ENCODE measurements around the gene BEND5. TPM values are rescaled to one million over a fixed set of nuclear protein-coding genes. Genes with fewer than 3 reads are reported as not detected.

Gene BEND5
- total and polyA plus RNA-seq, 10 of the 15 experiments (the other 5 are each of a cell fraction or from before 2014, with no cell fraction given), result 0.26 TPM; not detected in 9

DNA sequence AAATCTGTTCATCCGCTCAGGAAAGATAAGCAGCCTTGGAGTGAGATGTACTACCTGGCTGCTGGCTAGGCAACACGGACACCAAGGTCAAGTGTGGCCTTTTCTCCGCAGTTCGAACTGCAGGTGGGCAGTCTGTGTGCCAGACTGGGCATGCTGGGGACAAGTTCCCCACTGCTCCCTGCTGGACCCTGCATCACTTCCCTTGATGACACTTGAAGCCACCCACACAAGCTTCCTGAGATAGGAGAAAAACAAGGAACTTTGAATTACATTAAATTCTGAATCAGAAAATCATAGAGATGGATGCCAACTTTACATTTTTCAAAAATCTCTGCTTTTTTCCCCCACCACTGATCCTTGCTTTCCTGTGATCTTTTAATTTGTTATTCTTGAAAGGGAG lies 38.3 kb downstream of the BEND5 start (continued):
- TF ChIP-seq IRF4 (IDR thresholded peaks at IDR 0.05; ENCODE audit: low read depth, low read length), result no peak

DNA sequence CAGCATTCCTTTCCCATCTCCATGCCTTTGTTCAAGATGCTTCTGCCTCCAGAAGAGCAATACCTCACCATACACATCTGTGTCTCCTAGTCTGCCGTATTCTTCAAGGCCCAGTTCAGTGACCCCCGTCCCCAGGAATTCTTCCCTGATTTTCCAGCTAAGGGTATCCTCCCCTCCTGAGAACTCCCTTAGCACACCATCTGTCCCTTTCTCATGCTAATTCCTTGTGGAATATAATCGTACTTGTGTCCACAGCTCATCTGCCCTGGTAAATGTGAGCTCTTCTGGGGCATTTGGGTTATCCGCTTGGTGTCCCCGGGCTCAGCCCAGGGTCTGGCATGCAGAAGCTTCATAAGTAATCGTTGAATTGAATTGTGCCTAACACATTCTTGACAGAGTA lies 40.9 kb downstream of the BEND5 start:
- Histone ChIP-seq H3K4me3 (no peak overlapping the region), H3K9ac (ENCODE audit: control insufficient read depth, insufficient read depth, low read length) (no peak overlapping the region), H3K79me2 (ENCODE audit: control insufficient read depth, insufficient read depth, low read length) (no peaks in the 10 kb centered on the region), H3K4me2 (ENCODE audit: control insufficient read depth, insufficient read depth) (no peak overlapping the region), H2AFZ (ENCODE audit: control insufficient read depth, low read depth, low read length) (no peak overlapping the region), H3K4me1 (ENCODE audit: control insufficient read depth, insufficient read depth, low read length) (peaks cover 1% of the 10 kb centered on the region; the same call in 1 of the 2 replicates), H4K20me1 (ENCODE audit: control insufficient read depth, insufficient read depth) (no peaks in the 10 kb centered on the region), H3K27ac (ENCODE audit: control insufficient read depth, insufficient read depth) (no peak overlapping the region), H3K9me3 (replicated peaks; ENCODE audit: control insufficient read depth, insufficient read depth, low read length) (no peaks in the 10 kb centered on the region), H3K36me3 (ENCODE audit: control insufficient read depth in 2 of 2, insufficient read depth in 2 of 2, low read length in 1 of 2) (no peaks in the 10 kb centered on the region), H3K27me3 (replicated peaks in 1 of 2; ENCODE audit: control insufficient read depth in 2 of 2, insufficient read depth in 2 of 2, low read length in 1 of 2) (no peaks in the 10 kb centered on the region; a peak in 1 of 4 replicates)
- ATAC-seq (no peak), FAIRE-seq (no peak), DNase-seq (ENCODE audit: low read depth, low spot score) (no peak)
- RAD21 ChIA-PET (ENCODE audit: unreplicated experiment), result no interaction called here
- TF ChIP-seq BACH1 (IDR thresholded peaks at IDR 0.05; ENCODE audit: borderline replicate concordance) (no peak), STAT1 (conservative IDR thresholded peaks at IDR 0.05) (no peak), CBFB (IDR thresholded peaks at IDR 0.05; ENCODE audit: low read depth) (no peak)
- in situ Hi-C loops (cut with MboI) (no loop called here), intact Hi-C loops (cut with micrococcal nuclease; ENCODE audit: unreplicated experiment) (no loop called here)
- CTCF ChIA-PET, result interaction anchor here (0.9 to 1.9 kb wide), 2 partner anchors 8 to 39 kb away, joined by 4 read pairs; no protein-coding TSS in a partner anchor
- SMC1A ChIA-PET (ENCODE audit: uncharacterized antibody, unreplicated experiment), result interaction anchor here (0.7 kb wide), 1 partner anchor 1172 kb away, joined by 6 read pairs; no protein-coding TSS in a partner anchor
- WGBS (ENCODE audit: insufficient coverage, insufficient replicate concordance, low lambda C conversion rate, missing lambda C conversion rate), result 50% methylated on average over 6 of the region's 6 CpGs
- POLR2A ChIA-PET, result no interaction called here
- BruUV-seq (replicated peaks), result no TSS peak

DNA sequence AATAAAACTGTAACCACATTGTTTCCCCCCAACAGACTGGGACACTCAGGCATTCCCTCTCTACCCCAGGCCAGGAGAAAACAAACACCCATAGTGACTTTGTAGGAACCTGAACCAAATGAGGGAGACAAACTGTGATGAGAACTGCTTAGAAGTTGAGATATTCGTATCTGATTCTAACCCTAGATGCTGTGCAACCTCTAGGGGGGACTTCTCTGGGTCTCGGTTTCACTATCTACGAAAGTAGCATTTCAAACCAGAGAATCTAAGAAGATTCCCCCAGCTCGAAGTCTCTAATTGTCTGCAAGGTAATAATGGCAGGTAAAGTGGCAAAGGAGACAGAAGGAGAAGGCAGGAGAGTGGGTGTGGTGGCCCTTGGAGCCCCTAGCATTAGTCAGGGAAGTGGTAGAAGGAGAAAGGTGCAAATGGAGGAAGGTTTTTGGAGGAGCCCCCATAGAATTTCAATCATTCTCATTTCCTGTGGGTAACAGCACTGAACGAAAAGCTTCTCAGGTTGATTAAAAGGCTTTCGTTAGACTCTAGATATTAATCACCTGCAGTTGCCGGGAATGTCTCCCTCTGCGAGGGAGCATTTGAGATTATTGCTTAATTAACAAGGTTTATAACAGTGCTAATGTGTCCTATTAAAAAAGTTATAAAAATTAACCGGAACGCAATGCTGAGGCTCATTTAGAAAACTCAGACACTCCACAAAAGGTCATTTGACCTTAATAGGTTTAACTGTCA lies 46.4 kb downstream of the BEND5 start:
- no peak overlapping the region for H3K27ac ChIP-seq (ENCODE audit: control insufficient read depth, insufficient read depth)
- no peak overlapping the region for H3K9ac ChIP-seq (ENCODE audit: control insufficient read depth, insufficient read depth, low read length)
- ChIA-PET SMC1A (ENCODE audit: uncharacterized antibody, unreplicated experiment) (no interaction called here), CTCF (interaction anchor here (1.7 kb wide), 1 partner anchor 53 kb away, joined by 4 read pairs; no protein-coding TSS in a partner anchor), RAD21 (ENCODE audit: unreplicated experiment) (no interaction called here), POLR2A (no interaction called here)
- no peak for TF ChIP-seq SP1 (IDR thresholded peaks at IDR 0.05; ENCODE audit: low read depth, low read length)
- TF ChIP-seq MTA2 (IDR thresholded peaks at IDR 0.05; ENCODE audit: low read depth), result peak; percentile 27; the same call in 1 of the 2 replicates
- no peak for TF ChIP-seq BMI1 (IDR thresholded peaks at IDR 0.05; ENCODE audit: borderline replicate concordance)
- peak; percentile 32; the same call in 1 of the 2 replicates for TF ChIP-seq JUNB (IDR thresholded peaks at IDR 0.05)
- TF ChIP-seq RUNX3 (IDR thresholded peaks at IDR 0.05; ENCODE audit: low read length), result peak; percentile 15; the same call in 1 of the 2 replicates
- TF ChIP-seq, protein P1, sequence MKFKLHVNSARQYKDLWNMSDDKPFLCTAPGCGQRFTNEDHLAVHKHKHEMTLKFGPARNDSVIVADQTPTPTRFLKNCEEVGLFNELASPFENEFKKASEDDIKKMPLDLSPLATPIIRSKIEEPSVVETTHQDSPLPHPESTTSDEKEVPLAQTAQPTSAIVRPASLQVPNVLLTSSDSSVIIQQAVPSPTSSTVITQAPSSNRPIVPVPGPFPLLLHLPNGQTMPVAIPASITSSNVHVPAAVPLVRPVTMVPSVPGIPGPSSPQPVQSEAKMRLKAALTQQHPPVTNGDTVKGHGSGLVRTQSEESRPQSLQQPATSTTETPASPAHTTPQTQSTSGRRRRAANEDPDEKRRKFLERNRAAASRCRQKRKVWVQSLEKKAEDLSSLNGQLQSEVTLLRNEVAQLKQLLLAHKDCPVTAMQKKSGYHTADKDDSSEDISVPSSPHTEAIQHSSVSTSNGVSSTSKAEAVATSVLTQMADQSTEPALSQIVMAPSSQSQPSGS (IDR thresholded peaks at IDR 0.05; ENCODE audit: low read length), result 0 out of 2 replicates have a peak, but pooled peaks have one; percentile 30
- no peaks in the 10 kb centered on the region for H3K9me3 ChIP-seq (replicated peaks; ENCODE audit: control insufficient read depth, insufficient read depth, low read length)
- no peak overlapping the region for H2AFZ ChIP-seq (ENCODE audit: control insufficient read depth, low read depth, low read length)
- in situ Hi-C loops (cut with MboI) (no loop called here), intact Hi-C loops (cut with micrococcal nuclease; ENCODE audit: unreplicated experiment) (no loop called here)
- H3K79me2 ChIP-seq (ENCODE audit: control insufficient read depth, insufficient read depth, low read length), result no peaks in the 10 kb centered on the region
- ATAC-seq (peak; percentile 77), FAIRE-seq (no peak), DNase-seq (ENCODE audit: low read depth, low spot score) (no peak)
- H3K4me2 ChIP-seq (ENCODE audit: control insufficient read depth, insufficient read depth), result peak overlapping the region; percentile 27; the same call in 1 of the 2 replicates
- H3K36me3 ChIP-seq (ENCODE audit: control insufficient read depth in 2 of 2, insufficient read depth in 2 of 2, low read length in 1 of 2), result no peaks in the 10 kb centered on the region
- peaks cover 9% of the 10 kb centered on the region for H3K4me1 ChIP-seq (ENCODE audit: control insufficient read depth, insufficient read depth, low read length)
- no peak overlapping the region for H3K4me3 ChIP-seq
- WGBS (ENCODE audit: insufficient coverage, insufficient replicate concordance, low lambda C conversion rate, missing lambda C conversion rate), result 20% methylated on average over 10 of the region's 10 CpGs
- peaks cover 0 to 2% of the 10 kb centered on the region in 2 experiments; a peak in 3 of 4 replicates for H3K27me3 ChIP-seq (replicated peaks in 1 of 2; ENCODE audit: control insufficient read depth in 2 of 2, insufficient read depth in 2 of 2, low read length in 1 of 2)
- no peaks in the 10 kb centered on the region for H4K20me1 ChIP-seq (ENCODE audit: control insufficient read depth, insufficient read depth)
- BruUV-seq (replicated peaks), result no TSS peak

All from GM12878 (cell line).